Measurements from ENCODE around the gene HCK.

The HCK gene

GRCh38 chr20:32132911-32133549 is 81.0 kb downstream of the HCK start:
- no peak for TF ChIP-seq ZNF394 (tag by site-specific recombination; IDR thresholded peaks at IDR 0.05; ENCODE audit: borderline replicate concordance)
- no peak for TF ChIP-seq ZNF146 (tag by site-specific recombination; IDR thresholded peaks at IDR 0.05)
- TF ChIP-seq ZBTB1 (tag by site-specific recombination; IDR thresholded peaks at IDR 0.05) = no peak
- TF ChIP-seq ZNF76 (tag by site-specific recombination; IDR thresholded peaks at IDR 0.05; ENCODE audit: borderline replicate concordance, low read depth) = no peak
- no peak for TF ChIP-seq ZBTB7A (tag by site-specific recombination; IDR thresholded peaks at IDR 0.05; ENCODE audit: low read depth)
- TF ChIP-seq ZNF692 (tag by site-specific recombination; IDR thresholded peaks at IDR 0.05) = no peak
- TF ChIP-seq ZSCAN4 (tag by site-specific recombination; IDR thresholded peaks at IDR 0.05) = no peak
- TF ChIP-seq ZNF48 (tag by site-specific recombination; IDR thresholded peaks at IDR 0.05) = no peak
- no peak for TF ChIP-seq ZNF664 (tag by site-specific recombination; IDR thresholded peaks at IDR 0.05)
- TF ChIP-seq TCF7L2 (IDR thresholded peaks at IDR 0.05; ENCODE audit: borderline replicate concordance, low read depth, low read length) = no peak
- TF ChIP-seq ZBTB8A (tag by site-specific recombination; IDR thresholded peaks at IDR 0.05) = no peak
- no peak for TF ChIP-seq ZSCAN18 (tag by site-specific recombination; IDR thresholded peaks at IDR 0.05)
- TF ChIP-seq ZNF521 (tag by site-specific recombination; IDR thresholded peaks at IDR 0.05) = no peak
- TF ChIP-seq ZNF449 (tag by site-specific recombination; IDR thresholded peaks at IDR 0.05) = no peak
- Histone ChIP-seq H3K36me3 (ENCODE audit: control insufficient read depth in 2 of 2, insufficient read depth in 1 of 2, low read length in 2 of 2) (peaks cover 0 to 43% of the 10 kb centered on the region in 2 experiments; a peak in 2 of 3 replicates), H3K27ac (ENCODE audit: extremely low read depth, low read depth, low read length) (no peak overlapping the region), H3K4me1 (ENCODE audit: control insufficient read depth, insufficient read depth, low read length) (peaks cover 2% of the 10 kb centered on the region; the same call in 1 of the 2 replicates), H3K9me3 (ENCODE audit: control insufficient read depth, insufficient read depth, low read depth, low read length) (no peaks in the 10 kb centered on the region), H3K4me3 (ENCODE audit: low read depth, low read length) (no peak overlapping the region)
- ChIA-PET CTCF (interaction anchor here (0.5 kb wide), 1 partner anchor 107 kb away, joined by 3 read pairs; no protein-coding TSS in a partner anchor), POLR2A (interaction anchor here (1.8 kb wide), 1 partner anchor 11 kb away, joined by 4 read pairs; no protein-coding TSS in a partner anchor)

GRCh38 chr20:32134026-32134425 is 82.0 kb downstream of the HCK start:
- no peak overlapping the region for H3K4me3 ChIP-seq (ENCODE audit: low read depth, low read length)
- no peaks in the 10 kb centered on the region for H3K9me3 ChIP-seq (ENCODE audit: control insufficient read depth, insufficient read depth, low read depth, low read length)
- ChIA-PET CTCF (interaction anchor here (0.7 kb wide), 1 partner anchor 1901 kb away, joined by 3 read pairs; no protein-coding TSS in a partner anchor), POLR2A (interaction anchor here (1.8 kb wide), 1 partner anchor 10 kb away, joined by 4 read pairs; no protein-coding TSS in a partner anchor)
- TF ChIP-seq ZNF600 (tag by site-specific recombination; IDR thresholded peaks at IDR 0.05) (no peak), EGR2 (tag by site-specific recombination; IDR thresholded peaks at IDR 0.05; ENCODE audit: low read depth) (peak; percentile 59), ZNF148 (tag by site-specific recombination; IDR thresholded peaks at IDR 0.05; ENCODE audit: borderline replicate concordance) (no peak), ZNF473 (tag by site-specific recombination; IDR thresholded peaks at IDR 0.05) (no peak), ZNF391 (tag by site-specific recombination; IDR thresholded peaks at IDR 0.05; ENCODE audit: borderline replicate concordance, low read depth) (no peak), TCF7L2 (IDR thresholded peaks at IDR 0.05; ENCODE audit: borderline replicate concordance, low read depth, low read length) (no peak), ZSCAN30 (tag by site-specific recombination; IDR thresholded peaks at IDR 0.05) (no peak), ZIC2 (tag by site-specific recombination; IDR thresholded peaks at IDR 0.05) (no peak)
- H3K36me3 ChIP-seq (ENCODE audit: control insufficient read depth in 2 of 2, insufficient read depth in 1 of 2, low read length in 2 of 2) = peaks cover 0 to 52% of the 10 kb centered on the region in 2 experiments; a peak in 2 of 3 replicates
- no peak overlapping the region for H3K27ac ChIP-seq (ENCODE audit: extremely low read depth, low read depth, low read length)
- H3K4me1 ChIP-seq (ENCODE audit: control insufficient read depth, insufficient read depth, low read length) = peaks cover 2% of the 10 kb centered on the region; the same call in 1 of the 2 replicates

All from HEK293 (cell line).